Keratinocyte (primary cell): ENCODE results near the gene LSM14B. TPM values are rescaled to one million over a fixed set of nuclear protein-coding genes. Genes with fewer than 3 reads are reported as not detected.

Source experiments
- DNase-seq: peaks from one replicate; pipeline ENCODE4 v3.0.0-alpha.2; 2011; ENCODE audit warnings: low read depth, missing footprints, low spot score
- FAIRE-seq: peaks from 2 replicates; lab custom pipeline; 2011; peaks lifted over from hg19 to GRCh38; lab: Jason Lieb, UNC
- H2AFZ ChIP-seq: 2 replicates; pipeline ENCODE4 v1.6.0; 2012; ENCODE audit warnings: low read length, control low read depth, inconsistent platforms; ENCODE audit not compliant: control insufficient read depth
- H3K27ac ChIP-seq: 2 replicates; pipeline ENCODE4 v1.5.1; 2011; ENCODE audit warnings: low read length; ENCODE audit not compliant: control insufficient read depth, insufficient read depth
- H3K27me3 ChIP-seq: 3 replicates; pipeline ENCODE4 v1.6.0; 2011; ENCODE audit warnings: low read length; ENCODE audit not compliant: control insufficient read depth, insufficient read depth; ENCODE audit errors: extremely low read depth
- H3K36me3 ChIP-seq, 2 experiments: 2 replicates in 1 of 2; 3 replicates in 1 of 2; pipeline ENCODE4 v1.5.1; 2011; ENCODE audit warnings: low read length in 2 of 2, mild to moderate bottlenecking in 1 of 2; ENCODE audit not compliant: control insufficient read depth in 2 of 2, insufficient read depth in 2 of 2; ENCODE audit errors: extremely low read depth in 1 of 2
- H3K4me1 ChIP-seq: 3 replicates; pipeline ENCODE4 v1.5.1; 2011; ENCODE audit warnings: low read length; ENCODE audit not compliant: control insufficient read depth, insufficient read depth; ENCODE audit errors: extremely low read depth
- H3K4me2 ChIP-seq: 3 replicates; pipeline ENCODE4 v1.6.0; 2011; ENCODE audit warnings: low read depth, low read length; ENCODE audit not compliant: control insufficient read depth, insufficient read depth; ENCODE audit errors: extremely low read depth
- H3K4me3 ChIP-seq, 3 experiments: fragments of 200-600 bp in 1 of 3; sonication (generic) in 1 of 3; 2 replicates in 2 of 3; 3 replicates in 1 of 3; pipeline ENCODE4 v1.5.1; 2011 to 2016; ENCODE audit warnings: low read length in 3 of 3, mild to moderate bottlenecking in 3 of 3, control low read depth in 2 of 3, inconsistent platforms in 1 of 3, low read depth in 1 of 3, mixed read lengths in 1 of 3, mixed run types in 1 of 3, moderate library complexity in 1 of 3; ENCODE audit not compliant: control insufficient read depth in 2 of 3, insufficient read depth in 2 of 3; ENCODE audit errors: extremely low read depth in 1 of 3
- H3K79me2 ChIP-seq: 2 replicates; pipeline ENCODE4 v1.6.0; 2012; ENCODE audit warnings: low read length; ENCODE audit not compliant: control insufficient read depth, insufficient read depth
- H3K9ac ChIP-seq: 3 replicates; pipeline ENCODE4 v1.6.0; 2011; ENCODE audit warnings: low read length; ENCODE audit not compliant: control insufficient read depth, insufficient read depth; ENCODE audit errors: extremely low read depth
- H3K9me1 ChIP-seq: 3 replicates; pipeline ENCODE4 v1.6.0; 2011; ENCODE audit warnings: low read length; ENCODE audit not compliant: control insufficient read depth, insufficient read depth; ENCODE audit errors: extremely low read depth
- H3K9me3 ChIP-seq: 2 replicates; pipeline ENCODE4 v1.5.1; 2012; ENCODE audit warnings: low read depth, low read length; ENCODE audit not compliant: control insufficient read depth
- H4K20me1 ChIP-seq: 3 replicates; pipeline ENCODE4 v1.6.0; 2011; ENCODE audit warnings: low read length; ENCODE audit not compliant: control insufficient read depth, insufficient read depth; ENCODE audit errors: extremely low read depth
- EZH2 ChIP-seq: IDR thresholded peaks from one replicate; pipeline ENCODE4 v1.6.1; 2012; ENCODE audit warnings: inconsistent platforms, mild to moderate bottlenecking, low read length, moderate library complexity
- dilution Hi-C: fragments of 300-500 bp; cut with MboI; formaldehyde crosslinking; loops from one replicate; pipeline ENCODE4 v1.7.0; 2020; ENCODE audit warnings: low sequenced_read_pairs; ENCODE audit not compliant: extremely low pct_ligation_motif_present
- polyA plus RNA-seq, 5 experiments: library from polyadenylated mRNA; depleted of rRNA in 3 of 5; stranded (reverse) in 3 of 5; stranded (forward) in 1 of 5; unstranded in 1 of 5; fragments of >200 nt; gene quantifications; 1 replicate in 1 of 5; 2 replicates in 3 of 5; 3 replicates in 1 of 5; pipeline versions ENCODE4 v1.2.1 to v1.2.3, GENCODE V29; 2011 to 2012; ENCODE audit warnings: missing spikeins in 2 of 5, low read depth in 1 of 5, low replicate concordance in 1 of 5
- TF ChIP-seq, protein P1 (sequence below), 3 experiments: IDR thresholded peaks in 1 of 3; conservative IDR thresholded peaks in 1 of 3; optimal IDR thresholded peaks in 1 of 3; 2 replicates in 2 of 3; 3 replicates in 1 of 3; pipeline versions ENCODE3 to v1.5.1; 2011; ENCODE audit warnings: low read length in 3 of 3, mild to moderate bottlenecking in 3 of 3, moderate library complexity in 2 of 3, control low read depth in 1 of 3, inconsistent platforms in 1 of 3; ENCODE audit not compliant: insufficient read depth in 2 of 3; ENCODE audit errors: extremely low read depth in 1 of 3

The LSM14B gene
- polyA plus RNA-seq, 1 donor (not counting 4 experiments of a cell fraction or from before 2014, with no cell fraction given) = 21.7 TPM

DNA sequence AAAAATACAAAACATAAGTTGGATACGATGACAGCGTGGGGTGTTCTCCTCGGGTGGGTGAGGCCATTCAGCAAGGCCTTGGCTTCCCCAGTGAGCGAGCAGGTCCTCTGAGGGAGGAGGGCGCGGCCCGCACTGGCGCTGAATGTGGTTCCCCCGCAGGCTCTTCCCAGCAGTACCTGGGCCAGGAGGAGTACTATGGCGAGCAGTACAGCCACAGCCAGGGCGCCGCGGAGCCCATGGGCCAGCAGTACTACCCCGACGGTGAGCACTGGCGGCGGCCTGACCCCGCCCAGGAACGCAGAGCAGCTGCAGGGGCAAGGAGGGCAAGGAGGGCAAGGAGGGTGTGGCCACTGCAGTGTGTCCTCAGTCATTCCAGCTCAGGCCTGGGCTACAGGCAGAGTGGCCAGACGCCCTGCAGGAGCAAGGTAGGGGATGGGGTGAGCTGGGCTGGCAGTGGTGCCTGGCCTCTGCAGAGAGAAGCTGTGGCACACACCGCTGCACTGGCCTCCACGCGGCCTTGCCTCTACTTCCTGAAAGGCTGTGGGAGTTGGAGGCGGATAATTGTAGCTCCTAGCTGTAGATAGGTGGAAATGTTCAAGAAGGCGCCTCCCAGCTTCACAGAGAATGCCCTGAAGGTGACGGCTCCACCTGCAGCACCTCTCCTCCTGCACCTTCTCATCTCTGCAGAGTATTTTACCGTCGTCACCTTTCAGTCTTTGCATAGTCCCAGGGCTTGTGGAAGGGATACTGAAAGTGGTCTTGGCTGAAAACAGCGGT, 41.9 kb downstream of the LSM14B start:
- dilution Hi-C loops = no loop called here
- H3K27me3 ChIP-seq = no peaks in the 10 kb centered on the region
- H3K9me1 ChIP-seq = no peaks in the 10 kb centered on the region
- no peak overlapping the region for H3K4me2 ChIP-seq
- DNase-seq = no peak
- H3K79me2 ChIP-seq = no peaks in the 10 kb centered on the region
- no peaks in the 10 kb centered on the region for H3K9me3 ChIP-seq
- TF ChIP-seq EZH2 = no peak
- TF ChIP-seq, protein P1, sequence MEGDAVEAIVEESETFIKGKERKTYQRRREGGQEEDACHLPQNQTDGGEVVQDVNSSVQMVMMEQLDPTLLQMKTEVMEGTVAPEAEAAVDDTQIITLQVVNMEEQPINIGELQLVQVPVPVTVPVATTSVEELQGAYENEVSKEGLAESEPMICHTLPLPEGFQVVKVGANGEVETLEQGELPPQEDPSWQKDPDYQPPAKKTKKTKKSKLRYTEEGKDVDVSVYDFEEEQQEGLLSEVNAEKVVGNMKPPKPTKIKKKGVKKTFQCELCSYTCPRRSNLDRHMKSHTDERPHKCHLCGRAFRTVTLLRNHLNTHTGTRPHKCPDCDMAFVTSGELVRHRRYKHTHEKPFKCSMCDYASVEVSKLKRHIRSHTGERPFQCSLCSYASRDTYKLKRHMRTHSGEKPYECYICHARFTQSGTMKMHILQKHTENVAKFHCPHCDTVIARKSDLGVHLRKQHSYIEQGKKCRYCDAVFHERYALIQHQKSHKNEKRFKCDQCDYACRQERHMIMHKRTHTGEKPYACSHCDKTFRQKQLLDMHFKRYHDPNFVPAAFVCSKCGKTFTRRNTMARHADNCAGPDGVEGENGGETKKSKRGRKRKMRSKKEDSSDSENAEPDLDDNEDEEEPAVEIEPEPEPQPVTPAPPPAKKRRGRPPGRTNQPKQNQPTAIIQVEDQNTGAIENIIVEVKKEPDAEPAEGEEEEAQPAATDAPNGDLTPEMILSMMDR (optimal IDR thresholded peaks at IDR 0.05 in 1 of 3, IDR thresholded peaks at IDR 0.05 in 1 of 3, conservative IDR thresholded peaks at IDR 0.05 in 1 of 3; ENCODE audit: extremely low read depth in 1 of 3, insufficient read depth in 2 of 3, low read length in 3 of 3) = no peak
- FAIRE-seq = no peak
- H4K20me1 ChIP-seq = no peaks in the 10 kb centered on the region
- no peak overlapping the region for H3K9ac ChIP-seq
- H2AFZ ChIP-seq = no peak overlapping the region
- peaks cover 22% of the 10 kb centered on the region for H3K4me1 ChIP-seq
- H3K27ac ChIP-seq = no peak overlapping the region
- H3K36me3 ChIP-seq = peaks cover 20 to 21% of the 10 kb centered on the region in 2 experiments
- no peak overlapping the region for H3K4me3 ChIP-seq

- Histone ChIP-seq H3K4me2 (no peak overlapping the region), H4K20me1 (no peaks in the 10 kb centered on the region), H3K27me3 (no peaks in the 10 kb centered on the region), H3K9me1 (no peaks in the 10 kb centered on the region), H3K9ac (no peak overlapping the region), H3K4me1 (peaks cover 14% of the 10 kb centered on the region), H3K27ac (no peak overlapping the region), H3K79me2 (no peaks in the 10 kb centered on the region), H3K9me3 (no peaks in the 10 kb centered on the region), H3K36me3 (peaks cover 20 to 21% of the 10 kb centered on the region in 2 experiments), H3K4me3 (no peak overlapping the region), H2AFZ (no peak overlapping the region)
- FAIRE-seq = no peak
- dilution Hi-C loops = no loop called here
- TF ChIP-seq, protein P1 (optimal IDR thresholded peaks at IDR 0.05 in 1 of 3, IDR thresholded peaks at IDR 0.05 in 1 of 3, conservative IDR thresholded peaks at IDR 0.05 in 1 of 3; ENCODE audit: extremely low read depth in 1 of 3, insufficient read depth in 2 of 3, low read length in 3 of 3) = no peak
- TF ChIP-seq EZH2 = no peak
- no peak for DNase-seq
These were observed 42.8 kb downstream of the LSM14B start for GRCh38 chr20:62164879-62165761.
